ENCODE results near the gene GOLPH3L.
"Not testable (repeated sequence)": the region's sequence is repeated elsewhere in the genome, so short reads cannot be mapped to it uniquely, and the experiment has no call there.

Gene GOLPH3L

GRCh38 chr1:150615346-150616201 lies 81.4 kb downstream of the GOLPH3L start:
- no peak for DNase-seq (ENCODE audit: low read depth)

GRCh38 chr1:150613061-150613920 lies 83.7 kb downstream of the GOLPH3L start:
- DNase-seq (ENCODE audit: low read depth) = peak; percentile 63

- no peak for DNase-seq (ENCODE audit: low read depth)
These were observed 85.0 kb downstream of the GOLPH3L start for GRCh38 chr1:150612014-150612345.

DNA sequence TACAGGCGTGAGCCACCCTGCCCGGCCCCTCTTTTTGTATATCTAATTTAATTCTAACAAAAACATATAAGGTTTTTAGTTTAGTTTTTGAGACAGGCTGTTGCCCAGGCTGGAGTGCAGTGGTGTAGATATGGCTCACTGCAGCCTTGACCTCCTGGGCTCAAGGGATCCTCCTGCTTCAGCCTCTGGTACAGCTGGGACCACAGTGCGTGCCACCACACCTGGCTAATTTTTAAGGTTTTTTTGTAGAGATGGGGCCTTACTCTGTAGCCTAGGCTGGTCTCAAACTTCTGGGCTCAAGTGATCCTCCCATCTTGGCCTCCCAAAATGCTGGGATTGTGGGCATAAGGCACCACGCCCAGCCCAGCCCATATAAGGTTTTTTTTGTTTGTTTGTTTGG lies 86.4 kb downstream of the GOLPH3L start:
- DNase-seq (ENCODE audit: low read depth) = no peak

- DNase-seq (ENCODE audit: low read depth) = no peak
These were observed 87.2 kb downstream of the GOLPH3L start for GRCh38 chr1:150609732-150610131.

GRCh38 chr1:150606463-150607142 lies 90.4 kb downstream of the GOLPH3L start:
- DNase-seq (ENCODE audit: low read depth) = no peak

DNA sequence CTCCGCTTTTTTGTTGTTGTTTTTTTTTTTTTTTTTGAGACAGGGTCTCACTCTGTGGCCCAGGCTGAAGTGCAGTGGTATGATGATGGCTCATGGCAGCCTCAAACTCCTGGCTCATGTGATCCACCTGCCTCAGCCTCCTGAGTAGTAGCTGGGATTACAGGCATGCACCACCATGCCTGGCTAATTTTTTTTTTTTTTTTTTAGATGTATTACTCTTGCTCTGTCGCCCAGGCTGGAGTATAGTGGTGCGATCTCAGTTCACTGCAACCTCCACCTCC lies 91.6 kb downstream of the GOLPH3L start:
- not testable (repeated sequence) for DNase-seq (ENCODE audit: low read depth)

- no peak for DNase-seq (ENCODE audit: low read depth)
These were observed 92.7 kb downstream of the GOLPH3L start for GRCh38 chr1:150604226-150604588.

DNA sequence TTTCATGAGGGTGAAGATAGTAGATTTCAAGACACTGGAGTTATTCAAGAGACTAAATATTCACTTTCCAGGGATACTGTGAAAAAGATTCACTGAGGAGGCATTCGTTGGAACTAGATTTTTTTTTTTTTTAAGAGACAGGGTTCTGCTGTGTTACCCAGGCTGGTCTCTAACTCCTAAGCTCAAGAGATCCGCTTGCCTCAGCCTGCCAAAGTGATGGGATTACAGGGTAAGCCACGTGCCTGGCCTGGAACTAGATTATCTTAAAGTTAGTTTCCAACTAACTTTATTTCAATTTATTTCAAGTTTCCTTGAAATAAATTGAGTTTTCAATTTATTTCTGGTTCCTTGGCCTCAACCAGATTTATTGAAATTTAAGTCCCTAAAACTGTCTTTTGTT lies 93.2 kb downstream of the GOLPH3L start:
- DNase-seq (ENCODE audit: low read depth) = no peak

DNA sequence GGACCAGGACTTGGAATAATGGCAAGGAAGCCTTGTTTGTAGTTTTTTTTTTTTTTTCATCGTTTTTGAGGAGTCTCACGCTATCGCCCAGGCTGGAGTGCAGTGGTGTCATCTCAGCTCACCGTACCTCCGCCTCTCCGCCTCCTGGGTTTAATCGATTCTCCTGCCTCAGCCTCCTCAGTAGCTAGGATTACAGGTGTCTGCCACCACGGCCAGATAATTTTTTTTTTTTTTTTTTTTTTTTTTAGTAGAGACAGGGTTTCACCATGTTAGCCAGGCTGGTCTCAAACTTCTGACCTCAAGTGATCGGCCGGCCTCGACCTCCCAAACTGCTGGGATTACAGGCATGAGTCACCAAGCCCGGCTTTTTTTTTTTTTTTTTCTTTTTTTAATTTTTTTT lies 94.6 kb downstream of the GOLPH3L start:
- not testable (repeated sequence) for DNase-seq (ENCODE audit: low read depth)

DNA sequence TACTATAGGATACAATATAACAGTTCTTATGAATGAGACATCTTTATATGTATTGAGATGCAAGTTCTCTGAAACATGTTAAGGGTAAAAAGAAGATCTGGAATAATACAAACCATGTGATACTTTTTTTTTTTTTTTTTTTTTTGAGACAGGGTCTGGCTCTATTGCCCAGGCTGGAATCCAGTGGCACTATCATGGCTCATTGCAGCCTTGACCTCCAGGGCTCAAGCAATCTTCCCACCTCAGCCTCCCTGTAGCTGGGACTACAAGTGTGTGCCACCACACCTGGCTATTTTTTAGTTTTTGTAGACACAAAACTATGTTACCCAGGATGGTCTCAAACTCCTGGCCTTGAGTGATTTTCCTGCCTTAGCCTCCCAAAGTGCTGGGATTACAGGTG lies 95.4 kb downstream of the GOLPH3L start:
- no peak for DNase-seq (ENCODE audit: low read depth)

GRCh38 chr1:150598346-150598745 lies 98.6 kb downstream of the GOLPH3L start:
- not testable (repeated sequence) for DNase-seq (ENCODE audit: low read depth)

DNA sequence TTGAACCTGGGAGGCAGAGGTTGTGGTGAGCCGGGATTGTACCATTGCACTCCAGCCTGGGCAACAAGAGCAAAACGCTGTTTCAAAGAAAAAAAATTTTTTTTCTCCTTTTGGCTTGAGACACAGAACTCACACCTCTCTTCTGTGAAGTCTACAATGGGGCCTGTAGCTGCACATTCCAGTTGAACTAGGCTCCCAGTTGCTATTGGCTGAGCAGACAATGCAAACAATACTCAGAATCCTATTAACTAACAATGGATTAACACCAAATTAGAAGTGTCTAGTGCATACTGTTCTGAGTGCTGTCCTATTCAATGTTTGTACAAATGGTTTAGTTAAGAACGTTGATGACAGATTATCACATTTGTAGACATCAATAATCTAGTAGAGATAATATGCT lies 100.0 kb downstream of the GOLPH3L start:
- no peak for DNase-seq (ENCODE audit: low read depth)

Measured in fibroblast of the conjunctiva (primary cell).